Stimulated activated CD4-positive, alpha-beta T cell treated with anti-CD3 and anti-CD28 coated beads, TNF-alpha, amount 100 ng/mL, for 4 hours (primary cell): ENCODE data around the gene TTL.

Source experiments
- DNase-seq, 3 experiments: peaks; one replicate each; pipeline ENCODE4 v3.0.0-alpha.2; 2020; ENCODE audit warnings: low read depth in 3 of 3

TTL gene

GRCh38 chr2:112583497-112584133 lies 101.7 kb downstream of the TTL start:
- DNase-seq = no peak

DNA sequence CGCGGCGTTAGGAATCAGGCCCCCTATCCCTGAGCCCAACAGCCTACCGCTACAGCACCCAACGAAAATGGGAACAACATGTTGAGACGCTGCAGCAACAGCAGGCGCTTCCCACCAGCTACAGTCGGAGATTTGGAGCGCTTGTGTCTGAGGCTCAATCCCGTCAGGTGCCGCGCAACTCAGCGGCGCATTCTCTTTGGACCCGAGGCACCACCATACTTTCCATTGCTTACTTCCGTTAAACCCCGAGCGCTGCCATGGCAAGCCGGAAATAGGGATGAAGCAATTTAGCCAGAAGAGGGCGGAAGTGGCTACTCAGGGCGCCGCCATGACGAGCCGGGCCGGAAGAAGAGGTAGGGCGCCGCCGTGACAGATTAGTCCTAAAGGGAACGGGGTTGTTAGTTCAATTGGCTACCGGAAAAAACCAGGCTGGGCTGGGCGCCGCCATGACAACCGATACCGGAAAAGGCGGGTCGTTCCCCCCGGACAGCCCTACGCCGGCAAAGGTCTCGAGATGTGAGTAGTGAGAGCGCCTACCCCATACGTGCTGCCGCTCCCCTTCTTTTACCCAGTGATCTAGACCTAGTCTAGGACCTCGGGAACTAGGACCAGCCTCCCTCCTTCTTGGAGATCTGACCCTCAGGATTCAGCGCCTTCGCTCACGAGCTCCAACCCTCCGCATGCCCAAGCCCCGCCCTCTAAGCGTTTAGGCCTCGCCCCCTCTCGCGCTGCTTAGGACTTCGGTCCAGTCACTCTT lies 102.4 kb downstream of the TTL start, which contains the start of gene CHCHD5:
TSS of gene CHCHD5 (plus strand) at position 476 of the 757 bp plus-strand sequence. CDS start at position 515, 39 bp downstream.
- DNase-seq = peak; percentile 73 to 82 (median 80)

DNA sequence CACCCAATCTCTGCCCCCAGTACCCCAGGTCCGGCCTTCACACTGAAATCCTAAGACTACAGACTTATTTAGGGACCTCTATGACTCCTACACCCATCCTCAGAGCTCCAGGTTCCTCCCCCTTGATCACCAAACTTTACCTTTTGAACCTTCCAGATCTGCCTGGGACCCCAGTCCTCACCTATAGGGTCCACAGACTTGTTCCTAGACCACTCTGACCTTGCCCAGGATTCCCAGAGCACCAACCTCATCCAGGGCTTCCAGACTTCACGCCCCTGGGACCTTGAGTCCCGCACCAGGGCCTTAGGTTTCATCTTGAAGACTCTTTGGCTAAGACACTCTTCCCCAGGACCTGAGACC lies 102.9 kb downstream of the TTL start:
- no peak for DNase-seq

GRCh38 chr2:112585400-112585799 lies 103.4 kb downstream of the TTL start:
- DNase-seq = no peak

- no peak for DNase-seq
These were observed 104.0 kb downstream of the TTL start for GRCh38 chr2:112585873-112586464.

DNA sequence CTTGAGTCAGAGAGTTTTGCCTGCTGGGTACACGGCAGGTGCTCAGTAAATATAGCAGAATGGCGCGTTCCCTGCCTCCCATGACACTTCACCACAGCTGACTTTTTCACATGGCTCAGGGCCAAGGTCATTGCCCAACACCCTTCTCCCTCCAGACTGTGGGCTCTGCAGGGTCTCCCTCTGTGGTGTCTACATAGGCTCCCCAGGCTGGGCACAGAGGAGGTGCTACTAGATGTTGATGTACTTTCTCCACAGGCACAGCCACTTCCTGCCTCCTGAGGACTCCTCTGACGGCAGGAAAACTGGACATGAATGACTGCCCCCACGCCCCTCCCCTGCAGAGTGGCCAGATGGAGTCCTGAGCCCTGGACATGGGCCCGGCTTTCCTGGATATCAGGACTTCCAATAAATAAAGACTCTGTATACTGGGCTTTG lies 106.7 kb downstream of the TTL start:
- no peak for DNase-seq
